Urinary bladder (tissue), 4 donors: Measurements from ENCODE around the gene MACF1. TPM values are rescaled to one million over a fixed set of nuclear protein-coding genes. Genes with fewer than 3 reads are reported as not detected.

ENCODE experiments used
- DNase-seq: peaks from one replicate; pipeline ENCODE4 v3.0.0-alpha.2; 2015; ENCODE audit errors: extremely low spot score
- H3K27ac ChIP-seq: one replicate; pipeline ENCODE4 v1.5.1; 2013; ENCODE audit warnings: low read depth, mild to moderate bottlenecking, moderate library complexity
- H3K36me3 ChIP-seq: one replicate; pipeline ENCODE4 v1.6.1; 2013; ENCODE audit warnings: mild to moderate bottlenecking, moderate library complexity; ENCODE audit not compliant: insufficient read depth
- H3K4me1 ChIP-seq: one replicate; pipeline ENCODE4 v1.6.1; 2013; ENCODE audit warnings: mild to moderate bottlenecking, moderate library complexity; ENCODE audit not compliant: insufficient read depth
- H3K4me3 ChIP-seq: one replicate; pipeline ENCODE4 v1.5.1; 2013; ENCODE audit warnings: low read depth, low read length
- WGBS: extraction: QIAGEN DNeasy Blood & Tissue Kit; methylation state at CpG from one replicate; pipeline ENCODE4 v1.1.7; 2013; 5-methylcytosine and 5-hydroxymethylcytosine counted together
- polyA plus RNA-seq: library from polyadenylated mRNA; stranded (reverse); fragments of 200-250 nt; gene quantifications from one replicate; pipeline ENCODE4 v1.2.3, GENCODE V29; 2013
- total RNA-seq: library from RNA; depleted of rRNA; stranded (reverse); fragments of >200 nt; gene quantifications from one replicate; pipeline ENCODE4 v1.2.3, GENCODE V29; 2014
- donor health status: healthy with polysubstance abuse.
- donor health status: healthy.

The MACF1 gene
- total and polyA plus RNA-seq, 2 donors, result 93.0 to 476 TPM

DNA sequence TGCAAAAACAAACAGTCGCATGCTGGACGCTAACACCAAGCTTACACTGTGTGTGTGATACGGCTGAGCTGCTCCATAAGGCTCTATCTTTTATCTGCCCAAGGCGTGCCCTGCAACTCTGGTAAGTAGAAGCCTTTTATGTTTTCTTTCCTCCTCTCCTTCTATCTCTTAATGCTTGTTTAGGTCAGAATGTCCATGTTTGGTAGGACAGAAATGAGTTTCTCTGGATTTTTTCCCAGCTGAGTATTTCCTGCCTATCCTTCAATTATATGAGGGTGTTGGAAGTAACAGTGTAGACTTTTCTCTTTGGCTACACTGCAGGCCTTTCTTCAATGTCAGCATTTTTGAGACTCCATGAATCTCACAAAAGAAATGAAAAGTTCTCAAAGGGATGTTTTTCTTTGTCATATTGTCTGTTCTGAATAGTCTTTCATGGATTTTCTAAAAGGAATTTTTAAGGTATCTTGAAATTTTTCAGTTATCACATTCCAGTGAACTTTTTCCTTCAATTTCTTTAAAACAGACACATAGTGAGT, 124.2 kb downstream of the MACF1 start:
- Histone ChIP-seq H3K4me3 (no peak overlapping the region), H3K36me3 (peaks cover 6% of the 10 kb centered on the region), H3K27ac (no peak overlapping the region), H3K4me1 (no peaks in the 10 kb centered on the region)
- DNase-seq, result no peak
- WGBS, result 33% methylated on average over 4 of the region's 4 CpGs

GRCh38 chr1:39331647-39332046, 127.2 kb downstream of the MACF1 start:
- no peak overlapping the region for H3K27ac ChIP-seq
- H3K4me1 ChIP-seq, result no peaks in the 10 kb centered on the region
- 91% methylated on average over 5 of the region's 5 CpGs for WGBS
- peaks cover 1% of the 10 kb centered on the region for H3K36me3 ChIP-seq
- H3K4me3 ChIP-seq, result no peak overlapping the region
- DNase-seq, result no peak

- no peak for DNase-seq
- Histone ChIP-seq H3K4me3 (no peak overlapping the region), H3K4me1 (no peaks in the 10 kb centered on the region), H3K27ac (no peak overlapping the region), H3K36me3 (peaks cover 1% of the 10 kb centered on the region)
- 67% methylated on average over 2 of the region's 2 CpGs for WGBS
Measured at GRCh38 chr1:39332291-39332690, 127.8 kb downstream of the MACF1 start.

GRCh38 chr1:39332828-39333227, 128.3 kb downstream of the MACF1 start:
- no peak for DNase-seq
- Histone ChIP-seq H3K4me3 (no peak overlapping the region), H3K27ac (no peak overlapping the region), H3K36me3 (peaks cover 1% of the 10 kb centered on the region), H3K4me1 (no peaks in the 10 kb centered on the region)
- 95% methylated on average over 2 of the region's 2 CpGs for WGBS

DNA sequence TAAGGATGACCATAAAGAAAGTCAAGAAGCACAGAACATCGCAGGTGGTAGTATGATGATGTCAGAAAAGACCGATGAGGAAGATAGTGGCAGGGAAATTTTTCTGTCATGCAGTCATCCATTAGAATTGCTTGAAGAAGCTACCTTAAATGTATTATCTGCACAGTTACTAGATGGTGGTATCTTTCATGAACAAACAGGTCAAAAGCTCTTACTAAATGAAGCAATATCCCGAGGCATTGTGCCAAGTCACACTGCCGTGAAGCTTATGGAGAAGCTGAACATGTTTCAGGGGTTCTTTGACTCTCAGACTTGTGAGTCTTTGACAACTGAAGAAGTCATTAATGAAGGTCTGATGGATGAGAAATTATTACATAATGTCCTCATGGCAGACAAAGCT, 128.8 kb downstream of the MACF1 start:
- WGBS, result 75% methylated on average over 4 of the region's 4 CpGs
- H3K27ac ChIP-seq, result no peak overlapping the region
- no peak for DNase-seq
- no peaks in the 10 kb centered on the region for H3K4me1 ChIP-seq
- H3K4me3 ChIP-seq, result no peak overlapping the region
- H3K36me3 ChIP-seq, result peaks cover 1% of the 10 kb centered on the region

- DNase-seq, result no peak
- Histone ChIP-seq H3K27ac (no peak overlapping the region), H3K36me3 (peaks cover 5% of the 10 kb centered on the region), H3K4me1 (no peaks in the 10 kb centered on the region), H3K4me3 (no peak overlapping the region)
- 65% methylated on average over 3 of the region's 3 CpGs for WGBS
Measured at GRCh38 chr1:39335216-39335615, 130.7 kb downstream of the MACF1 start.

DNA sequence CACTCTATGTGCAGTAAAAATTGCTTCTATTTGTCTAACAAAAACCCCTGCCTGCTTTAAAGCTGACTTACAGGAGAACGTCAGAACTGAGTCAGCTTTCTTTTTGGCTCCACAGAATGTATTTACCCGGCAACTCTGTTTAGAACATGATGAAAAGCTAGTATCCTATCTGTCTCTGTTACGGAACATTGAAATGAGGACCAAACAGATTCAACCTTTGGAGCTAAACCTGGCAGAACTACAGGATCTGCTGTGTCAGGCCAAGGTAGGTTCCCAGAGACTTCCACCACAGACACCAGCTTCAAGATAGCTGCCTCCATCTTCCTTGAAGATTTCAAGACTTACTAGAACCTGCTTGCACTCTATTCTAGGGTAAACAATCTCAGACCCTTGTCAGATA, 132.6 kb downstream of the MACF1 start:
- Histone ChIP-seq H3K4me3 (no peak overlapping the region), H3K27ac (no peak overlapping the region), H3K4me1 (no peaks in the 10 kb centered on the region), H3K36me3 (peaks cover 5% of the 10 kb centered on the region)
- no peak for DNase-seq
- WGBS, result 67% methylated on average over 3 of the region's 3 CpGs

DNA sequence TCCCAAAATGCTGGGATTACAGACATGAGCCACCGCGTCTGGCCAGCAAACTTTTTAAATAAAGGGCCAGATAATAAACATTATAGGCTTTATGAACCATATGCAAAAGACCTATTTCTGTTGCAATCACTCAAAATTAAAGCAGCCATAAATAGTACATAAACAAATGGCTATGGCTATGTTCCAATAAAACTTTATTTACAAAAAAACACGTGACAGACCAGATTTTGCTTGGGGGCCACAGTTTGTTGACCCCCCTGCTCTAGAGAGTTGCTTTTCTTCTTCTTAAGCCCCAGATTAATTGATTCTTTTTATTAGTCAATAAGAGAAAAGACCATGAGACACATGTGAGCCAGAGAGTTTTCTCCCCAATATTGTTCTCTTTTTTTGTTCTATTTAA, 138.3 kb downstream of the MACF1 start:
- no peak for DNase-seq
- no peak overlapping the region for H3K4me3 ChIP-seq
- H3K4me1 ChIP-seq, result no peaks in the 10 kb centered on the region
- peaks cover 6% of the 10 kb centered on the region for H3K36me3 ChIP-seq
- no peak overlapping the region for H3K27ac ChIP-seq
- WGBS, result 62% methylated on average over 3 of the region's 3 CpGs

GRCh38 chr1:39344394-39345154, 140.1 kb downstream of the MACF1 start:
- H3K36me3 ChIP-seq, result peaks cover 9% of the 10 kb centered on the region
- WGBS, result 67% methylated on average over 12 of the region's 12 CpGs
- H3K4me3 ChIP-seq, result no peak overlapping the region
- peak; percentile 6 for DNase-seq
- H3K4me1 ChIP-seq, result no peaks in the 10 kb centered on the region
- H3K27ac ChIP-seq, result no peak overlapping the region

DNA sequence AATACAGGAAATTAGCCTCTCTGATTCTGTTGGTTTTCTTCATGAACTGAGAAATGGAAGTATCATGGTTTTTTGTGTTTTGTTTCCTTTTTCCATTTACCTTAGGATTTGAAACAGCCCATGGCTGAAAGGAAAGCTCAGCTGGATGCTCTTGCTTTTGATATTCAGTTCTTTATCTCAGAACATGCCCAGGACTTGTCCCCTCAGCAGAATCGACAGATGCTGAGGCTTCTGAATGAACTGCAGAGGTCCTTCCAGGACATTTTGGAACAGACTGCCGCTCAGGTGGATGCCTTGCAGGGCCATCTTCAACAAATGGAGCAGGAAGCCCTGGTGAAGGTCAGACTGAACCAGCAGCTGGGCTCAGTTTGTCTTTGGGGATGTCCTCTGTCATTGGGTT, 142.4 kb downstream of the MACF1 start:
- 45% methylated on average over 2 of the region's 2 CpGs for WGBS
- H3K4me3 ChIP-seq, result no peak overlapping the region
- H3K27ac ChIP-seq, result no peak overlapping the region
- peaks cover 6% of the 10 kb centered on the region for H3K36me3 ChIP-seq
- no peak for DNase-seq
- no peaks in the 10 kb centered on the region for H3K4me1 ChIP-seq

- no peak overlapping the region for H3K27ac ChIP-seq
- no peak for DNase-seq
- peaks cover 11% of the 10 kb centered on the region for H3K36me3 ChIP-seq
- no peaks in the 10 kb centered on the region for H3K4me1 ChIP-seq
- no peak overlapping the region for H3K4me3 ChIP-seq
- 98% methylated on average over 1 of the region's 1 CpG for WGBS
Measured at GRCh38 chr1:39348278-39348677, 143.8 kb downstream of the MACF1 start.

- no peak overlapping the region for H3K4me3 ChIP-seq
- no peak for DNase-seq
- H3K27ac ChIP-seq, result no peak overlapping the region
- peaks cover 11% of the 10 kb centered on the region for H3K36me3 ChIP-seq
- WGBS, result 88% methylated on average over 3 of the region's 3 CpGs
- no peaks in the 10 kb centered on the region for H3K4me1 ChIP-seq
Measured at GRCh38 chr1:39352881-39353280, 148.4 kb downstream of the MACF1 start.

GRCh38 chr1:39354572-39354971, 150.1 kb downstream of the MACF1 start:
- no peak overlapping the region for H3K4me3 ChIP-seq
- no peak for DNase-seq
- no peak overlapping the region for H3K27ac ChIP-seq
- no peaks in the 10 kb centered on the region for H3K4me1 ChIP-seq
- WGBS, result 73% methylated on average over 3 of the region's 3 CpGs
- H3K36me3 ChIP-seq, result peaks cover 9% of the 10 kb centered on the region

DNA sequence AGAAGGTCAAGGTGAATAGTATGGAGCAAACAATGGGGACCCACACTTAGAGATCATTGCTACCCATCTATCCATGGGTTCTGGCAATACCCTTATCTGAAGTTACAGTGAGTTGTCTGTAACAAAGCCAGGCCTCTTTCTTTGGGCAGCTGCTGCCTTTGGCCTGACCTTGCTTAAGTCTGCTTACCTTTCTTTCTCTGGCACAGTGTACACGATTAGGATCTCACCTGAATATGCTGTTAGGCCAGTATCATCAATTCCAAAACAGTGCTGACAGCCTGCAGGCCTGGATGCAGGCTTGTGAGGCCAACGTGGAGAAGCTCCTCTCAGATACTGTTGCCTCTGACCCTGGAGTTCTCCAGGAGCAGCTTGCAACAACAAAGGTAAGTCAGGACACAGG, 154.0 kb downstream of the MACF1 start:
- H3K36me3 ChIP-seq, result peaks cover 5% of the 10 kb centered on the region
- H3K4me1 ChIP-seq, result no peaks in the 10 kb centered on the region
- H3K27ac ChIP-seq, result no peak overlapping the region
- H3K4me3 ChIP-seq, result no peak overlapping the region
- 66% methylated on average over 2 of the region's 2 CpGs for WGBS
- DNase-seq, result no peak
